Uterus (tissue), 2 donors: Measurements from ENCODE around the gene ADARB2.

Experiments
- CTCF ChIP-seq, 4 experiments: fragments of 200-600 bp in 2 of 4; fragments of 450-650 bp in 2 of 4; sonication (generic) in 2 of 4; IDR thresholded peaks; one replicate each; pipeline ENCODE4 v1.5.1; 2016 to 2019; ENCODE audit warnings: antibody characterized with exemption in 4 of 4, mild to moderate bottlenecking in 2 of 4, moderate library complexity in 1 of 4
- POLR2A ChIP-seq, 2 donors: fragments of 450-650 bp; IDR thresholded peaks; one replicate each; pipeline ENCODE4 v1.6.1; 2016; ENCODE audit warnings: antibody characterized with exemption in 2 of 2, mild to moderate bottlenecking in 1 of 2, moderate library complexity in 1 of 2

DNA sequence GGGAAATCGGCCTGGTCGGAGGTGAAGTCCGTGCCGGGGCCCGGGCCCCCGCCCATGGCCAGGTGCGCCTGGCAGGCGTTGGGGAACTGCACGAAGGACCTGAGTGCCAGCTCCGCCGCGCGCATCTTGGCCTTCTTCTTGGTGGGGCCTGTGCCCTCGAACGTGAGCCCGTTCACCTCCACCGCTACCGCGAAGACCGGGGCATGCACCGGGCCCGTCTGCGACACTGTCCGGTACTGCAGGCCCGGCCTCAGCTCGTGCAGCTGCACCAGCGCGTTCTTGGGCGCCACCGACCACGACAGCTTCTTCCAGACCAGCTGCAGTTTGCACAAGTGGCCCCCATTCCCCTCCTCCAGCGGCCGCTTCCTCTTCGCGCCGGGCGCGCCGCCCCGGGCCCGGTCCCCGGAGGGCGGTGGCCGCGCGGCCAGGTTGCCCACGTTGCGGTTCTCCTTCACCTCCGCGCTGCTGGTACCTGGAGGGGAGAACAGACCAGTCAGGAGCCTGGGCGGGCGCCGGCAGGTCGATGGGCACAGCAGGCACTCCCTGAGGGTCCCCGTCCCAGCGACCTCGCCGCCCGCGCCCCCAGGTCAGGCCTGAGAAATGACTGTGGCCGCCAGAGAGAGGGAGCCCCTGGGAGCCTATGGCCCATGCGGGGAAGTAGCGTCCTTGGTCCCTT, 373.7 kb downstream of the ADARB2 start:
- TF ChIP-seq POLR2A (IDR thresholded peaks at IDR 0.05) (no peak), CTCF (IDR thresholded peaks at IDR 0.05) (no peak)
